K562 (cell line): ENCODE results near the gene COPS4. TPM values are rescaled to one million over a fixed set of nuclear protein-coding genes. Genes with fewer than 3 reads are reported as not detected.

ENCODE experiments used
- CBX3 ChIP-seq, 2 experiments: IDR thresholded peaks; 1 replicate in 1 of 2; 2 replicates in 1 of 2; pipeline ENCODE4 v1.6.1; 2012; ENCODE audit warnings: inconsistent platforms in 2 of 2, low read length in 2 of 2, borderline replicate concordance in 1 of 2, control low read depth in 1 of 2
- MAZ ChIP-seq, 2 experiments: fragments of 450-650 bp in 1 of 2; sonication (generic) in 1 of 2; formaldehyde crosslinking; IDR thresholded peaks in 1 of 2; conservative IDR thresholded peaks in 1 of 2; 2 replicates each; pipeline versions ENCODE4 v1.4.0 to v1.5.0; 2020; ENCODE audit warnings: mild to moderate bottlenecking in 1 of 2, missing genetic modification reagents in 1 of 2
- MCM3 ChIP-seq: fragments of 450-650 bp; IDR thresholded peaks from 2 replicates; pipeline ENCODE4 v1.6.1; 2016
- PHF20 ChIP-seq: fragments of 450-650 bp; IDR thresholded peaks from 2 replicates; pipeline ENCODE4 v1.6.1; 2018; ENCODE audit not compliant: partially characterized antibody
- RBM15 ChIP-seq: fragments of 200-400 bp; formaldehyde crosslinking; IDR thresholded peaks from 2 replicates; pipeline ENCODE4 v1.6.1; 2018; ENCODE audit warnings: mild to moderate bottlenecking, low read length, moderate library complexity; ENCODE audit not compliant: insufficient read depth
- ZNF133 ChIP-seq: fragments of 250-450 bp; sonication (Bioruptor Pico); IDR thresholded peaks from 2 replicates; pipeline ENCODE4 v1.4.0; 2020; ENCODE audit warnings: mild to moderate bottlenecking
- ZNF134 ChIP-seq: fragments of 250-450 bp; sonication (Bioruptor Pico); conservative IDR thresholded peaks from 2 replicates; pipeline ENCODE4 v1.4.0; 2020
- ZNF274 ChIP-seq: IDR thresholded peaks from 2 replicates; pipeline ENCODE4 v1.6.1; 2011; ENCODE audit warnings: low read depth, mild to moderate bottlenecking, low read length, moderate library complexity, borderline replicate concordance
- ZNF316 ChIP-seq: fragments of 450-650 bp; IDR thresholded peaks from 2 replicates; pipeline ENCODE4 v1.6.1; 2016
- polyA plus RNA-seq, 8 experiments: library from polyadenylated mRNA; depleted of rRNA in 4 of 8; stranded (reverse) in 5 of 8; unstranded in 3 of 8; fragments of >200 nt; fragmentation: Nextera tagmentation in 2 of 8; fragmentation: Illumina TruSeq in 1 of 8; extraction: Ambion mirVana in 2 of 8; extraction: Trizol in 1 of 8; gene quantifications; 2 replicates each; pipeline versions ENCODE4 v1.2.1 to v1.2.3, GENCODE V29; 2011 to 2014; ENCODE audit warnings: inconsistent platforms in 1 of 8, missing spikeins in 1 of 8
- total RNA-seq, 7 experiments: library from RNA; depleted of rRNA in 6 of 7; stranded (reverse); fragments of >200 nt in 6 of 7; fragmentation: Illumina TruSeq in 2 of 7; extraction: Trizol in 2 of 7; gene quantifications; 2 replicates each; pipeline versions ENCODE4 v1.2.1 to v1.2.3, GENCODE V29; 2011 to 2021; ENCODE audit warnings: low replicate concordance in 1 of 7
- TF ChIP-seq, protein P1 (sequence below), 2 experiments: fragments of 450-650 bp in 1 of 2; sonication (generic) in 1 of 2; formaldehyde crosslinking in 1 of 2; IDR thresholded peaks; 2 replicates each; pipeline versions ENCODE4 v1.7.1 to v1.9.0; 2016 to 2022; ENCODE audit warnings: inconsistent platforms in 1 of 2, mild to moderate bottlenecking in 1 of 2, missing genetic modification reagents in 1 of 2

The COPS4 gene
- total and polyA plus RNA-seq, 9 of the 15 experiments (the other 6 are each of a cell fraction or from before 2014, with no cell fraction given): 44.7 to 180 (median 70.9) TPM

GRCh38 chr4:83112678-83113428, 77.9 kb downstream of the COPS4 start (continued):
- TF ChIP-seq ZNF274 (no peak), PHF20 (no peak), MAZ (CRISPR knock-in tag; conservative IDR thresholded peaks at IDR 0.05 in 1 of 2, IDR thresholded peaks at IDR 0.05 in 1 of 2) (no peak), ZNF134 (CRISPR knock-in tag) (no peak), ZNF133 (CRISPR knock-in tag) (no peak), MCM3 (no peak), RBM15 (no peak), CBX3 (IDR thresholded peaks at IDR 0.05; ENCODE audit: borderline replicate concordance in 1 of 2, low read length in 2 of 2) (no peak), ZNF316 (no peak)
- TF ChIP-seq, protein P1, sequence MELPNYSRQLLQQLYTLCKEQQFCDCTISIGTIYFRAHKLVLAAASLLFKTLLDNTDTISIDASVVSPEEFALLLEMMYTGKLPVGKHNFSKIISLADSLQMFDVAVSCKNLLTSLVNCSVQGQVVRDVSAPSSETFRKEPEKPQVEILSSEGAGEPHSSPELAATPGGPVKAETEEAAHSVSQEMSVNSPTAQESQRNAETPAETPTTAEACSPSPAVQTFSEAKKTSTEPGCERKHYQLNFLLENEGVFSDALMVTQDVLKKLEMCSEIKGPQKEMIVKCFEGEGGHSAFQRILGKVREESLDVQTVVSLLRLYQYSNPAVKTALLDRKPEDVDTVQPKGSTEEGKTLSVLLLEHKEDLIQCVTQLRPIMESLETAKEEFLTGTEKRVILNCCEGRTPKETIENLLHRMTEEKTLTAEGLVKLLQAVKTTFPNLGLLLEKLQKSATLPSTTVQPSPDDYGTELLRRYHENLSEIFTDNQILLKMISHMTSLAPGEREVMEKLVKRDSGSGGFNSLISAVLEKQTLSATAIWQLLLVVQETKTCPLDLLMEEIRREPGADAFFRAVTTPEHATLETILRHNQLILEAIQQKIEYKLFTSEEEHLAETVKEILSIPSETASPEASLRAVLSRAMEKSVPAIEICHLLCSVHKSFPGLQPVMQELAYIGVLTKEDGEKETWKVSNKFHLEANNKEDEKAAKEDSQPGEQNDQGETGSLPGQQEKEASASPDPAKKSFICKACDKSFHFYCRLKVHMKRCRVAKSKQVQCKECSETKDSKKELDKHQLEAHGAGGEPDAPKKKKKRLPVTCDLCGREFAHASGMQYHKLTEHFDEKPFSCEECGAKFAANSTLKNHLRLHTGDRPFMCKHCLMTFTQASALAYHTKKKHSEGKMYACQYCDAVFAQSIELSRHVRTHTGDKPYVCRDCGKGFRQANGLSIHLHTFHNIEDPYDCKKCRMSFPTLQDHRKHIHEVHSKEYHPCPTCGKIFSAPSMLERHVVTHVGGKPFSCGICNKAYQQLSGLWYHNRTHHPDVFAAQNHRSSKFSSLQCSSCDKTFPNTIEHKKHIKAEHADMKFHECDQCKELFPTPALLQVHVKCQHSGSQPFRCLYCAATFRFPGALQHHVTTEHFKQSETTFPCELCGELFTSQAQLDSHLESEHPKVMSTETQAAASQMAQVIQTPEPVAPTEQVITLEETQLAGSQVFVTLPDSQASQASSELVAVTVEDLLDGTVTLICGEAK (IDR thresholded peaks at IDR 0.05): no peak
- TF ChIP-seq, protein P1 (CRISPR knock-in tag; IDR thresholded peaks at IDR 0.05): no peak
